Endothelial cell (in vitro differentiated cells): Measurements from ENCODE around the gene XXYLT1. TPM values are rescaled to one million over a fixed set of nuclear protein-coding genes. Genes with fewer than 3 reads are reported as not detected.
"Not testable (repeated sequence)": the region's sequence is repeated elsewhere in the genome, so short reads cannot be mapped to it uniquely, and the experiment has no call there.

Experiments
- DNase-seq: peaks from one replicate; pipeline ENCODE4 v3.0.0; 2021; ENCODE audit warnings: low spot score
- H3K27ac Mint-ChIP-seq: one replicate; pipeline ENCODE4 v1.8.0; 2021; ENCODE audit warnings: mixed read lengths, inconsistent platforms; ENCODE audit not compliant: unreplicated experiment
- H3K27me3 Mint-ChIP-seq: one replicate; pipeline ENCODE4 v1.8.0; 2021; ENCODE audit warnings: mild to moderate bottlenecking, moderate library complexity, mixed read lengths, inconsistent platforms; ENCODE audit not compliant: unreplicated experiment
- H3K36me3 Mint-ChIP-seq: one replicate; pipeline ENCODE4 v1.8.0; 2021; ENCODE audit warnings: mild to moderate bottlenecking, low read depth, mixed read lengths, inconsistent platforms; ENCODE audit not compliant: unreplicated experiment
- H3K4me1 Mint-ChIP-seq: one replicate; pipeline ENCODE4 v1.8.0; 2021; ENCODE audit warnings: mild to moderate bottlenecking, mixed read lengths, inconsistent platforms; ENCODE audit not compliant: unreplicated experiment
- H3K4me3 Mint-ChIP-seq: one replicate; pipeline ENCODE4 v1.8.0; 2021; ENCODE audit warnings: mild to moderate bottlenecking, mixed read lengths, inconsistent platforms; ENCODE audit not compliant: unreplicated experiment
- H3K9me3 Mint-ChIP-seq: one replicate; pipeline ENCODE4 v1.8.0; 2021; ENCODE audit warnings: mixed read lengths, inconsistent platforms; ENCODE audit not compliant: unreplicated experiment
- total RNA-seq: library from RNA; stranded (reverse); fragmentation: NEBNext Ultra II Directional; extraction: Animal tissue kit (Norgen Biotek cat#: 25700); gene quantifications from one replicate; pipeline ENCODE4 v1.2.1, GENCODE V29; 2021; ENCODE audit not compliant: unreplicated experiment
- TF ChIP-seq, protein P1 (sequence below): fragments of 200-600 bp; sonication (generic); IDR thresholded peaks from one replicate; pipeline ENCODE4 v1.5.0; 2021; ENCODE audit warnings: antibody characterized with exemption; ENCODE audit not compliant: unreplicated experiment

Gene XXYLT1
- total RNA-seq, 1 donor from 2014 or later, result 25.0 TPM

DNA sequence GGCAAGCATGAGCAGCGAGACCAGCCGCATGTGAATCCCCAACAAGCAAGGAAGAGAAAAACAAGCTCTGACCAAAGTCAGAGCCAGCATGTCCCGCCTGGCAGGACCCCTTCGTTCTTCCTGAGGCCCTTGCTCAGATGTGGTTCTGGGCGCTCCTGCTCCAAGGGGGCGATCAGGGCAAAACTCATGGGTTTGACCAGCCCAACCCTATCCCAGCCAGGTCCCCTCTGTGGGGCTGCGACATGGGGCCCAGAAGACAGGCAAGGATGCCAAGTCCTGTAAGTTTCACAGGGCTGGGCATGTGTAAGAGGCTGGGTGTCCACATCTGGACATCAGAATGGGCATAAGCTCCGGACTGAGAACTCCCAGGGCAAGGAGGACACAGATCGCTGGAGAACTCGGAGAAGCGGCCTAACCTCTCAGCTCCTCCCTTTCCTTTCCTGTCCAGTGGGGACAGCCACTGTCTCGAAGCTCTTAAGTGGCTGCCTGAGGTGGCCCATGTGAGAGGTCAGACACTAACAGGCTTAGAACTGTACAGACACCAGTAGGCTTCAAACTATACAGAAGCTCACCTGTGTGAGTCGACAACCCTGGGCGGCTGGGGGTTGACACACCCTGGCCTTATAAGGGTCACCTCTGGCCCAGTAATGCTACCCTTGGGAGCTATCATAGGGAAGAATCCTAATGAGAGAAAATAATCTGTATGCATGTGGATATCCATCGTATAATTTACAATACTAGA lies 48.9 kb downstream of the XXYLT1 start:
- Mint-ChIP-seq H3K4me1 (peaks cover 29% of the 10 kb centered on the region), H3K36me3 (peaks cover 16% of the 10 kb centered on the region)

DNA sequence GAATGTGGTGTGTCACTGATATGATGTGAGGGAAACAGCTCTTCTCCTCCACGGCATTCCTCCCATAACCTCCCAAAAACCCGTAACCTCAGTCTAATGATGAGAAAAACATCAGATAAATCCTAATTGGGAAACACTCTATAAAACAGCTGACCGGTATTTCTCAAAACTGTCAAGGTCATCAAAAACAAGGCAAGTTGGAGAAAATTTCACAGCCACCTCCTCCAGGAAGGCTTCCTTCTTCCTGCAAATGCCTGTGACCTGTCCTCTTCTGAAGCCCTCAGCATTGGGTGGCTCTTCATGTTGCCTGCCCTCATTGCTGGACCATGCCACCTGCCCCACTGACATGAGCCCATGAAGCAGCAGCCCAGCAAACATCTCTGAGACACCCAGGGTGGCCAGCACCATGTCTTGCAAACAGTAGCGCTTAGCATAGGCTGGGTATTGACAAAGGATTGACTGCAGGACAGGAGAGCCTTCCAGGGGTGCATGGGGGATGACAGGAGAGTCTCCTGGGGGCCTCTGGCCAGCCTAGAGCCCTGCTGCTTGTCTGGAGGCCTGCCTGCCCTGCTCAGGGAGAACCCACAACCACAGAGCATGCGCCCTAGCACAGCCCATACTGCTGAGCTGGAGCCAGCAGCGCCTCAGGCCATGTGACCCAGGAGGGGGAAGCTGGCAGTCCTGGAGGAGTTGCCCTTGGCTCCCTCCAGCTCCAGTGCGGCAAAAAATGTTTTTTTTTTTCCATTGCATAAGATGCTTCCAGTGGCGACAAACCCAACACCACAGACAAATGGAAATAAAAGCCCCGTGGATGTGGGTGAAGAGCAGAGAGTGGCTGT lies 49.7 kb downstream of the XXYLT1 start:
- H3K27ac Mint-ChIP-seq, result no peak overlapping the region
- H3K36me3 Mint-ChIP-seq, result peaks cover 14% of the 10 kb centered on the region
- H3K9me3 Mint-ChIP-seq, result no peaks in the 10 kb centered on the region
- H3K4me3 Mint-ChIP-seq, result no peak overlapping the region
- H3K4me1 Mint-ChIP-seq, result peaks cover 21% of the 10 kb centered on the region
- TF ChIP-seq, protein P1, sequence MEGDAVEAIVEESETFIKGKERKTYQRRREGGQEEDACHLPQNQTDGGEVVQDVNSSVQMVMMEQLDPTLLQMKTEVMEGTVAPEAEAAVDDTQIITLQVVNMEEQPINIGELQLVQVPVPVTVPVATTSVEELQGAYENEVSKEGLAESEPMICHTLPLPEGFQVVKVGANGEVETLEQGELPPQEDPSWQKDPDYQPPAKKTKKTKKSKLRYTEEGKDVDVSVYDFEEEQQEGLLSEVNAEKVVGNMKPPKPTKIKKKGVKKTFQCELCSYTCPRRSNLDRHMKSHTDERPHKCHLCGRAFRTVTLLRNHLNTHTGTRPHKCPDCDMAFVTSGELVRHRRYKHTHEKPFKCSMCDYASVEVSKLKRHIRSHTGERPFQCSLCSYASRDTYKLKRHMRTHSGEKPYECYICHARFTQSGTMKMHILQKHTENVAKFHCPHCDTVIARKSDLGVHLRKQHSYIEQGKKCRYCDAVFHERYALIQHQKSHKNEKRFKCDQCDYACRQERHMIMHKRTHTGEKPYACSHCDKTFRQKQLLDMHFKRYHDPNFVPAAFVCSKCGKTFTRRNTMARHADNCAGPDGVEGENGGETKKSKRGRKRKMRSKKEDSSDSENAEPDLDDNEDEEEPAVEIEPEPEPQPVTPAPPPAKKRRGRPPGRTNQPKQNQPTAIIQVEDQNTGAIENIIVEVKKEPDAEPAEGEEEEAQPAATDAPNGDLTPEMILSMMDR, result no peak
- DNase-seq, result no peak
- no peaks in the 10 kb centered on the region for H3K27me3 Mint-ChIP-seq

More for the DNA sequence above, 48.9 kb downstream of the XXYLT1 start:
- no peak for DNase-seq
- no peak overlapping the region for H3K4me3 Mint-ChIP-seq
- no peaks in the 10 kb centered on the region for H3K27me3 Mint-ChIP-seq
- no peaks in the 10 kb centered on the region for H3K9me3 Mint-ChIP-seq
- no peak overlapping the region for H3K27ac Mint-ChIP-seq
- TF ChIP-seq, protein P1, result no peak

DNA sequence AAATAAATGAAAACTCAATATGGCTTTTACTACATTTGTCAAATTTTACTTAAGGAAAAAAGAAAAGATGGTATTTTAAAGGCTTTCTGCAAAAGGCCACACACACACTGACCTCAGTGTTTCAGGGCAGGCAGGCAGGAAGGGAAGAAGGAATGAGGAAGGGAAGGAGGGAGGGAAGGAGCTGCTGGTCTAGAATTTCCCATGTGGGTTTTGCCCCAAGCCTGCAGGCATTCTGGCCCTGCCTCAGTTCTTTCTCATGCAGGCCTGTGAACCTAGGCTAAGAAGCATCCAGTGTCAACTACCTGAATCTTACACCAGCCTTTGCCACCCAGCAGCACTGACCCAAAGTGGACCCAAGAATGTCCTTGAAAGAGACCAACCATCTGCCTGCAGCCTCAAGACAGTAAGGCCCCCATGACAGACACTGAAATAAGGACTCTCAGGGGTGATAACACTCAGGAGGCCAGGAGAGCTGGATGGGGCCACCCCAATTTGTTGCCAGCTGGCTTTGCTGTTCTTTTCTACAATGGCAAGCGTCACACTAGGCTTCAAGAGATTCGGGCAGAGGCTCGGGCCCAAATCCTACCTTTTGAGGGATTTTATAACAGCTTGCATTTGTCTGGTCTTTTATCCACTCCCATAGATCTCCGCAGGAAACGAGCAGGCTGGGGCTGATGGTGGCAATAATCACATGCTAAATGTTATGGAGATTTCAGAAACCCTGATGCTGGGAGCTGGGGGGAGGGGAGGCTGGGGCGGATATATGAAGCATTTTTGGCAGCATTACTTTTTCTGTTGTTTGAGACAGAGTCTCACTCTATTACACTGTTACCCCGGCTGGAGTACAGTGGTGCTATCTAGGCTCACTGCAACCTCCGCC lies 51.4 kb downstream of the XXYLT1 start:
- H3K27ac Mint-ChIP-seq, result no peak overlapping the region
- H3K9me3 Mint-ChIP-seq, result no peaks in the 10 kb centered on the region

DNA sequence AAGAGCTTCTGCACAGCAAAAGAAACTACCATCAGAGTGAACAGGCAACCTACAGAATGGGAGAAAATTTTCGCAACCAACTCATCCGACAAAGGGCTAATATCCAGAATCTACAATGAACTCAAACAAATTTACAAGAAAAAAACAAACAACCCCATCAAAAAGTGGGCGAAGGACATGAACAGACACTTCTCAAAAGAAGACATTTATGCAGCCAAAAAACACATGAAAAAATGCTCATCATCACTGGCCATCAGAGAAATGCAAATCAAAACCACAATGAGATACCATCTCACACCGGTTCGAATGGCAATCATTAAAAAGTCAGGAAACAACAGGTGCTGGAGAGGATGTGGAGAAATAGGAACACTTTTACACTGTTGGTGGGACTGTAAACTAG lies 52.6 kb downstream of the XXYLT1 start:
- H3K27ac Mint-ChIP-seq, H3K9me3 Mint-ChIP-seq, H3K4me1 Mint-ChIP-seq, H3K36me3 Mint-ChIP-seq, H3K4me3 Mint-ChIP-seq, H3K27me3 Mint-ChIP-seq, DNase-seq: not testable (repeated sequence)

More for the DNA sequence above, 51.4 kb downstream of the XXYLT1 start:
- Mint-ChIP-seq H3K4me3 (no peak overlapping the region), H3K27me3 (no peaks in the 10 kb centered on the region), H3K36me3 (peaks cover 7% of the 10 kb centered on the region), H3K4me1 (peaks cover 16% of the 10 kb centered on the region)
- DNase-seq, result no peak
- TF ChIP-seq, protein P1, result no peak

DNA sequence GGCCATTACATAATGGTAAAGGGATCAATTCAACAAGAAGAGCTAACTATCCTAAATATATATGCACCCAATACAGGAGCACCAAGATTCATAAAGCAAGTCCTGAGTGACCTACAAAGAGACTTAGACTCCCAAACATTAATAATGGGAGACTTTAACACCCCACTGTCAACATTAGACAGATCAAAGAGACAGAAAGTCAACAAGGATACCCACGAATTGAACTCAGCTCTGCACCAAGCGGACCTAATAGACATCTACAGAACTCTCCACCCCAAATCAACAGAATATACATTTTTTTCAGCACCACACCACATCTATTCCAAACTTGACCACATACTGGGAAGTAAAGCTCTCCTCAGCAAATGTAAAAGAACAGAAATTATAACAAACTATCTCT lies 55.4 kb downstream of the XXYLT1 start:
- H3K36me3 Mint-ChIP-seq, result peaks cover 14% of the 10 kb centered on the region
- DNase-seq, H3K27me3 Mint-ChIP-seq, H3K9me3 Mint-ChIP-seq, H3K27ac Mint-ChIP-seq, H3K4me3 Mint-ChIP-seq: not testable (repeated sequence)
- H3K4me1 Mint-ChIP-seq, result peaks cover 13% of the 10 kb centered on the region
